ENCODE measurements around the gene TNS3.

- TF ChIP-seq CTCF (IDR thresholded peaks at IDR 0.05) (no peak), POLR2A (IDR thresholded peaks at IDR 0.05) (no peak)
These were observed 180.0 kb downstream of the TNS3 start for GRCh38 chr7:47401611-47402570.
